GM19023 (cell line): ENCODE results near the gene GAREM1.
"Not testable (repeated sequence)": the region's sequence is repeated elsewhere in the genome, so short reads cannot be mapped to it uniquely, and the experiment has no call there.

Experiments used
- ATAC-seq: cut with Tn5 transposase; IDR thresholded peaks from one replicate; pipeline ENCODE4 v1.9.1; 2021; ENCODE audit warnings: mild to moderate bottlenecking, moderate library complexity; ENCODE audit not compliant: unreplicated experiment

The GAREM1 gene

GRCh38 chr18:32470714-32471633 lies at the start of gene GAREM1:
GAREM1 (minus strand) TSS chr18:32470882; CDS start chr18:32470428, 454 bp downstream.
- ATAC-seq = peak; percentile 98

DNA sequence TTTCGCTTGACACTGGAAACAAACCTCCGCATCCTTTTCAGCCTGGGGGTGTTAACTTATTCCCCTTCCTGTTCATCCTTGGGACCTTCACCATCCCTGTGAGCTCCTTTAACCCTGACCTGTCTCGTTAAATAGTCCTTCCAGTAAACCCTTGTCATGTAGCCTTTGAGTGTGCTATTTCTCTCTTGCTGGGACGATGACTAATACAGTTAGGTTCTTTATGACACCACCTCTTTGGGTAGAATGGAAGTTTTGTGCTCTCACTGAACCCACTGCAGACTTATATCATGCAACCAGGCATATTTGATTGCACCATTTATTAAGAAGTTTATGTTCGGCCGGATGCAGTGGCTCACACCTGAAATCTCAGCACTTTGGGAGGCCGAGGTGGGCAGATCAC lies 40.5 kb upstream of the GAREM1 start:
- no peak for ATAC-seq

GRCh38 chr18:32509111-32509510 lies 38.4 kb upstream of the GAREM1 start:
- ATAC-seq = no peak

GRCh38 chr18:32507093-32507492 lies 36.4 kb upstream of the GAREM1 start:
- no peak for ATAC-seq

DNA sequence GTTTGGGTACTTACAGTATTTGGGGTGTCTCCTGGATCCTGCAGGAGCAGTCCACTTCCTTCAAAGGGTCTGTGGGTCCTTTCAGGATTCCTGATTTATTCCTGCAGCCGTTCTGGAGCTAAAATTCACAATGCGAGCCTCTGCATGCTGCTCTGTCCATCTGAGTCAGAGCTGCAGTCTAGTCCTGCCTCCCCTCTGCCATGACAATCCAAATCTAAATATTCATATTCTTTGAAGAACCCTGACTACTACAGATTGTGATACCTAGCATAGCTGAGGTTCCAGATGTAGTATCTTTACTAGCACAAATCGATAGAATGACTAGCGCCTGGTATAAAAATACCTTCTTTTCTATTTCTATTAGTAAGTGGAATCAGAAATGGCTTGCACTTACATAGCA lies 31.3 kb upstream of the GAREM1 start:
- ATAC-seq = no peak

- ATAC-seq = not testable (repeated sequence)
These were observed 30.6 kb upstream of the GAREM1 start for GRCh38 chr18:32501242-32501641.

- ATAC-seq = no peak
These were observed 12.3 kb upstream of the GAREM1 start for GRCh38 chr18:32483002-32483401.

DNA sequence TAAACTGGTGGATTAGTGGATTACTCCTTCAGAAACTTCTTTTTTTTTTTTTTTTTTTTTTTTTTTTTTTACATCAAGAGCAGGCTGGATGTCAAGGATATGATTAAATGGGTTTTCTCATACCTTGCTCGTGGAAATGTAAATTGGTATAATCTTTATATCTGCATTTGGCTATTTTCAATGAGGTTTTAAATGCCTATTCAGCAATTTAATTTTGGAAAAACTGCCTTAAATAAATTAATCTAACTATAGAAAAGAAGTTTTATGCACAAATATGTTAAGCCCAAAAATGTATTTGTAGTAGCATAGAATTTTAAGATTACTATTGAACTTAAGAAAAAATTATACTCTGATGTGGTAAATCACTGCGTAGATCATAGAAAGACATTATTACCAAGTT lies 11.4 kb upstream of the GAREM1 start:
- no peak for ATAC-seq

- no peak for ATAC-seq
These were observed 9.9 kb upstream of the GAREM1 start for GRCh38 chr18:32480581-32480980.

GRCh38 chr18:32478807-32479206 lies 8.1 kb upstream of the GAREM1 start:
- no peak for ATAC-seq

GRCh38 chr18:32478317-32478716 lies 7.6 kb upstream of the GAREM1 start:
- no peak for ATAC-seq

DNA sequence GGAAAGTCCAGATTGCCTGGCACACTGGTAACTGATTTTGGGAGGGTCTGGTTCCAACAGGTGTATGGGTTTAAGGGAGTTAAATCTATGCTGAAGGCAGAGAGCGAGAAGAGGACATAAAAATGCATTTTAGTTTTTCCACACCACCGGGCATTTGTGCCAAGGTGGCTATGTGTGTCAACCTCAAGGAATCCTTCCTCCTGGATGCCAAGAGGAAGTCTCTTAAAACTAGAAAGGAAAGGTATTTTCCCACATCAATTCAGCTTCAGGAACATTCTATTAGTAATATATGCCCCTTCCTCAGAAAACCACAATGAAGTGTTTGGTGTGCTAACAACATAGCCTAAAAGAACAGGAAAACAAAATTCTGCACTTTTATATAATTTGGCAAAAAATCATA lies 5.4 kb upstream of the GAREM1 start:
- ATAC-seq = no peak

- not testable (repeated sequence) for ATAC-seq
These were observed 4.4 kb upstream of the GAREM1 start for GRCh38 chr18:32475069-32475468.

DNA sequence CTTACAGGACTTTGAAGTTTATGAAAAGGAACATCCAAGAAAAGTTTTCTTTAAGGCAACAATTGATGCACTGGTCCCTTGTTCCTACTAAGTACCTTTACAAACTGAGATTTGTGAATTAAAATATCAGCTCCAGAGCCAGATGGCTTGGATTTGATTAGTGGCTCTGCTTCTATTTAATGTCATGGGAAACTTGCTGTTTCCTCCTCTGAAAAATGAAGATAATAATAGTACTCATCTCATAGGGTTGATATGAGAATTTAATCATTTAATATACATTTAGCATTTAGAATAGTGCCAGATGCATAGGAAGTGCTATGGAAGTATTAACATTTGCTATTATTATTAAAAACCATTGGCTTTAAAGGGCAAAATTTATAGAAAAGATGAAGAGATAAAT lies 2.6 kb upstream of the GAREM1 start:
- no peak for ATAC-seq

DNA sequence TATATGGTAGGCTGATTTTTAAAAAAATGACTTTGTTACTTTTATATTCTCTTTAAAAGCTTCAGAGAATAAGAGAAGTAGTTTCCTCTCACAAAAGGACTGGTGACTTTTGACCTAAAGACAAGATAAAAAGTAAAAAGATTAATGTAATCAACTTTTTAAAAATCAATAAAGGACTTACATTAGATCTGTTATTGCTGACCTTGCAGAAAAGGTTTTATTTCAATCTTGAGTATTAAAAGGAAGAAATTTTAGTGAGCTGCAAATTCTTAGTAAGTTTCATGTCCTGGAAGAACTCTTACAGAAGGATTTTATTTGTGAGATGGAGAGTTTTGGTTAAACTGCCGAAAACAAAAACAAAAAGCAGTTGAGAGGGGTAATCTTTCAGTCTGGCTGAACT lies 2.2 kb upstream of the GAREM1 start:
- ATAC-seq = no peak

DNA sequence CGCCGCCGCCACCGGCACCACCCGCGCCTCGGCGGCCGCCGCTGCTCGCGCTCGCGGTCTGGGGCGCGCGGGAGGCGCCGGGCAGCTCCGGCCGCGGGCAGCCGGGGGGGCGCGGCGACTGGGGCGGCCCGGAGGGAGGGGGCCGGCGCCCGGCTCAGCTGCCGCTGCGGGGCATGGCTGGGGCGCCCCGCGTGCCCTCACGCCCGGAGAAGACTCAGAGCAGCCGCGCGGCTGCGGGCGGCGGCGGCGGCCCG lies 295 bp downstream of the GAREM1 start:
- no peak for ATAC-seq

- ATAC-seq = no peak
These were observed 807 bp downstream of the GAREM1 start for GRCh38 chr18:32469691-32470459.

DNA sequence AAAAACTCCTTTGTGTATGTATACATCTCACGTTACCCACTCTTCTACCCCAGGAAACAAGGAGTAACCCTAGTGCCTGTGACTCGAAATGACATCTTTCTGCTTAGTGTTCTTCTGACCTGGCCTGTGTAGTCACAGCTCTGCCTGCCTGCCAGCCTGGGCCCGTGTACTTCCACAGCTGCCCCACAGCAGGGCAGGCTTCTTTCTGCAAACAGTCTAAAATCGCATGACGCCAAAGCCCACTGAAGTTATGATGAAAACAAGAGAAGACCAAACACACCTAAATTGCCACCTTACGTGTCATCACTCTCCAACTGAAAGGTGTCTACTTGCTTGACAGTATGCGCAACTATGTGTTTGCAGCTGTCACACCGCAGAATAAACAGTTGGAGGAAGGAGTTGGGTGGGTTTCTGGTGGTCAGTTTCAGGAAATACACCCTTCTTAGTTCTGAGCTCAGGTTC lies 1.5 kb downstream of the GAREM1 start:
- no peak for ATAC-seq

- ATAC-seq = no peak
These were observed 2.4 kb downstream of the GAREM1 start for GRCh38 chr18:32468147-32468845.

DNA sequence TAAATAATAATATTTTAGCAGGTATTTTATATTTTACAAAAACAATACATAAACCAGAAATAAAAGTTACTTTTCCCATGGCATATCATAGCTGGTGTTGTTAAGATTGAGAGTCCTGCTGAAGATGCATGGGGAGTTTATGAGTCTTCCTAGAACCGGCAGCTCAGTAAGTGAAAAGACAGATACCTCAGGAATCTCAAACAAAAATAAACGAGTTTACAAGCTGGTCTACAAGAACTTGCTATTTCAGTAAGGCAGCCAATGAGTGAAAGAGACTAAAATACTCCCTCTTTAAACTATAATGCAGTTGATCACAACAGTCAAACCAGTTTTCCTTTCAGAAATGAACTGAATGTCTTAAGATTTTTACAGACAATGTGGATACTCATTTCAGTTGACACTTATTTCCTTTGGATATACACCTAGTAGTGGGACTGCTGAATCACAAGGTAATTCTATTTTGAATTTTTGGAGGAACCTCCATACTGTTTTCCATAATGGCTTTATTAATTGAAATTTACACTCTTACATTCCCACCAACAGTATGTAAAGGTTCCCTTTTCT lies 8.9 kb downstream of the GAREM1 start:
- no peak for ATAC-seq

DNA sequence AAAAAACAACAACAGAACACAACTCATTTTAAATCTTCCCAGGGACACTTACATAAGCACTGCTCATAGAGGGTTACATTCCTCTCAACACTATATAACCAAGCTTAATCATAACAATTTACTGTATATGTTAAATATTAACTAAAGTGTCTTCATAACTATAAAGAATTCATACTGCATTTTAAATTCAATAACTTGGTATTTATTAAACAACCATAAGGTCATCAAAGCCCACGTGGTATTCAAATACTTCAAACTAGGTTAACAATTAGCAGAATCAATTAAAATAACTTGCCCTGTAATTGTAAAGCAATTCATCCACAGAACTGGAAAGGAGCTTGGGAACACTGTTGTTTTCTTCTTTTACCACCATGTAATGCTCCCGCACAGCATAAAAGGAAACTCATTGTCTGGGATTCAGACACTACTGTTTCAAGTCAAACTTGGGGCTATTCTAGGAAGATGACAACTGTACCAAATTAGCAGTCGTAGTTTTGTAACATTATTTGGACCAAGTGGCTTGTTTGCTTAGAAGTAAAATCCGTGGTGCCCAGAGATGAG lies 10.4 kb downstream of the GAREM1 start:
- ATAC-seq = no peak
